HG02610 (cell line): ENCODE results near the gene FFAR1.

Source experiments
- ATAC-seq: cut with Tn5 transposase; IDR thresholded peaks from one replicate; pipeline ENCODE4 v1.9.1; 2021; ENCODE audit warnings: mild to moderate bottlenecking, moderate library complexity; ENCODE audit not compliant: unreplicated experiment

FFAR1 gene

DNA sequence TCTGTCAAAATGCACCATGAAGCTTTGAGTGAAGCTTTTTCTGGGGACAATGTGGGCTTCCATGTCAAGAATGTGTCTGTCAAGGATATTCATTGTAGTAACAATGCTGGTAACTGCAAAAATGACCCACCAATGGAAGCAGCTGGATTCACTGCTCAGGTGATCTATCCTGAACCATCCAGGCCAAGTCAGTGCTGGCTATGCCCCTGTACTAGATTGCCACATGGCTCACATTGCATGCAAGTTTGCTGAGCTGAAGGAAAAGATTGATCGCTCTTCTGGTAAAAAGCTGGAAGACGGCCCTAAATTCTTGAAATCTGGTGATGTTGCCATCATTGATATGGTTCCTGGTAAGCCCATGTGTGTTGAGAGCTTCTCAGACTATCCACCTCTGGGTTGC is 35.8 kb downstream of the FFAR1 start:
- no peak for ATAC-seq

DNA sequence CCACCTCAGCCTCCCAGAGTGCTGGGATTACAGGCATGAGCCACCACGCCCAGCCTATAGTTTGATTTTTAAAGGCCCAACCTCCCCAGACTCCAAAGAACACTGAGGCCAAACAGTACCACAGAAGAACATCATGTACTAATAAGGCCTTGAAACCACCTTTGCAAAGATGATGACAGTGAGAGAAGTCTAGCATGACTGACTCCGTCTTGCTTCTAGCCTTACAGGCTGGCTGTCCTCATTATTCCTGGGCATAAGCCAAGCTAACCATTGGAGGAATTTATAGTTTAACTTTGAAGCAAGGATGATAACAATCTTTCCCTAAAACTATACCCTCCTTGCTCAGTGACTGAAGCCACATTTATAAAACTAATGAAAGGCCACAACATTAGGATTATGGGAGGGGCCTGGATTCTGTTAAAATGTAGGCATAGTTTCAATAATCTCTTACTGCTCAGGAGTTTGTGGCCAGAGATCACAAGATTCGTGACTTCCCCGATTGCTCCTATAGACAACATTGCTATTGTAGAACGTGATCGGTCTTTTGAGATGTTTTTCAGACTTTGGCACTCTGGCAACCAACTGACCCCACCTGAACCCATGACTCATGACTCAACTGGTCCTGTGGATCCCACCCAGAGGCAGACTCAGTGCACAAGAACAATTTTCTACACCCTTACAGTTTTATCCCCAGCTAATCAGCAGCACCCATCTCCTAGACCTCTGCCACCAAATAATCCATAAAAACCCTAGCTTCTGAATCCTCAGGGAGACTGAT is 40.8 kb downstream of the FFAR1 start:
- no peak for ATAC-seq

DNA sequence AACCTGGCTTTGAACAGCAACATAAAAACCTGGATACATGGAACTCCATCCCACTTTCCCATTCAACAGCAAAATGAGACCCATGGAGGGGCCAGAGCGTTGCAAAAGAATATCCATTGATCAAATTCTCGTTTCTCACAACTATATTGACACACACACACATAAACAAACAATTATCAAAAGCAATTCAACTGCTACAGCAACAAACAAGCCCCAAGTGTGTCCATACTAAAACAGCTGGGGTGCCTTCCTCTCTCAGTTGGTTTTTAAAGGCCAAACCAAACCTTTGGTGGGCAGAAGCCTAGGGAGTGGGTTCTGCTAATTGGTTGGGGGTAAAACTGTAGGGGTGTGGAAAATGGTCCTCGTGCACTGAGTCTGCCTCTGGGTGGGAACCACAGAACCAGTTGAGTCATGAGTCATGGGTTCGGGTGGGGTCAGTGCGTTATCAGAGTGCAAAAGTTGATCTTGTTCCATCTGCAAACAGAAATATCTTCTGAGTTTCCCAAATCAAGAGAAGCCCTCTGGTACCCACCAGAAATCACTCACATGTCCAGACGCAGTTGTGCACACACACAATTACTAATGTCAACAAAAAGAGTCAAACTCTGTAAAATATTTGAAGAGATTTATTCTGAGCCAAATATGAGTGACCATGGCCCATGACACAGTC is 41.6 kb downstream of the FFAR1 start:
- no peak for ATAC-seq

DNA sequence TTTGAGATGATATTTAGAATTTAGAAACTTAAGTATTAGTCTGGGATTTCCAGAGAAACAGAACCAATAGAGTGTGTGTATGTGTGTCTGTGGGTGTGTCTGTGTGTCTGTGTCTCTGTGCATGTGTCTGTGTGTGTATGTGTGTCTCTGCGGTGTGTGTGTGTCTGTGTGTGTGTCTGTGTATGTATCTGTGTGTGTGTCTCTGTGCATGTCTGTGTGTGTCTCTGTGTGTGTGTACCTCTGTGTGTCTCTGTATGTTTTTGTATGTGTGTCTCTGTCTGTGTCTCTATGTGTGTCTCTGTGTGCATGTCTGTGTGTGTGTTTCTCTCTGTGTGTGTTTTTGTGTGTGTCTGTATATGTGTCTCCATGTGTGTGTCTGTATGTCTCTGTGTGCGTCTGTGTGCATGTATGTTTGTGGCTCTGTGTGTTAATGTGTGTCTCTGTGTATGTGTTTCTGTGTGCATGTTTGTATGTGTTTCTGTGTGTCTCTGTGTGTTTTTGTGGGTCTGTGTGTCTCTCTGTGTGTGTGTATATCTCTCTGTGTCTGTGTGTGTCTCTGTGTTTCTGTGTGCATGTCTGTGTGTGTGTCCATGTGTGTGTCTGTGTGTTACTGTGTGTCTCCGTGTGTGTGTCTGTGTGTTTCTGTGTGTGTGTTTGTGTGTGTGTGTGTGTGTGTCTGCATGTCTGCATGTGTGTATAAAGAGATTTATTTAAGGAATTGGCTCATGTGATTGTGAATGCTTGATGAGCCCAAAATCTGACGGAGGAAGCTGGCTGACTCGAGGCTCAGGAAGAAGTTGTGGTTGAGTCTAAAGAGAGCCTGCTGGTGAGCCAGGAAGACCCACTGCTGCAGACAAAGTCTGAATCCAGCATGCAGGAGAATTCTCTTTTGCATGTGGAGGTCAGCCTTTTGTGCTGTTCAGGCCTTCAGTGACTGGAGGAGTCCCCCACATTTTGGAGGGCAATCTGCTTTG is 45.3 kb downstream of the FFAR1 start:
- ATAC-seq = no peak

DNA sequence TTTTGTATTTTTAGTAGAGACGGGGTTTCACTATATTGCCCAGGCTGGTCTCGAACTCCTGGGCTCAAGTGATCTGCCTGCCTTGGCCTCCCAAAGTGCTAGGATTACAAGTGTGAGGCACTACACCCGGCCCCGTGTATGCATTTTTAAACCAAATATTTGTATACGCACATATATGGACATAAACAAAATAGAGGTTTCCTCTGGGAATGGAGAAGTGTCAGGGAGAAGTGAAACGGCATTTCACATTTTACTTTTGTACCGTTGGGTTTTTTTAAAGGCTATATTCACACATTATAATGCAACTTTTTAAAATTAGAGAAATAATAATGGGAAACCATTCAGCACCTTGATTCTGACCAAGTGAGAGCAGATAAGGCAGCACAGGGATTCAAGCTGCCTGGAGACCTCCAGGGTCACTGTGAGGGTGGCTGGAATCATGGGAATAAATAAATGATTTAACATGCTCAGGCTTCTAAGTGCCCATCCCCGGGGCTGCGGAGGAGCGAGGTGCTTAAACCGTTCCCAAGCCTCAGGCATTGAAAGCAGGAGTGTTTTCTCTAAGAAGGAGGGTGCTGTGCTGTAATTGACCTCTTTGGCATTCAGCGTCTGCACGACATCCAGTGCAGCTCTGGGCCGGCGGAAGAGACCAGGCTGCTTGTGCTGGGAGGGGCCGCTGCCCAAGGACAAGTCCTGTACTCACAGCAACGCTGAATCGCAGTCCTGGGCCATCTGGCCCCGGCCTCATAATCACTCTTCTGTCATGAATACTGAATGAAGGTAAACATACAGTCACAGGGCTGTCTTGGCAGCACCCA is 47.9 kb downstream of the FFAR1 start:
- ATAC-seq = no peak

DNA sequence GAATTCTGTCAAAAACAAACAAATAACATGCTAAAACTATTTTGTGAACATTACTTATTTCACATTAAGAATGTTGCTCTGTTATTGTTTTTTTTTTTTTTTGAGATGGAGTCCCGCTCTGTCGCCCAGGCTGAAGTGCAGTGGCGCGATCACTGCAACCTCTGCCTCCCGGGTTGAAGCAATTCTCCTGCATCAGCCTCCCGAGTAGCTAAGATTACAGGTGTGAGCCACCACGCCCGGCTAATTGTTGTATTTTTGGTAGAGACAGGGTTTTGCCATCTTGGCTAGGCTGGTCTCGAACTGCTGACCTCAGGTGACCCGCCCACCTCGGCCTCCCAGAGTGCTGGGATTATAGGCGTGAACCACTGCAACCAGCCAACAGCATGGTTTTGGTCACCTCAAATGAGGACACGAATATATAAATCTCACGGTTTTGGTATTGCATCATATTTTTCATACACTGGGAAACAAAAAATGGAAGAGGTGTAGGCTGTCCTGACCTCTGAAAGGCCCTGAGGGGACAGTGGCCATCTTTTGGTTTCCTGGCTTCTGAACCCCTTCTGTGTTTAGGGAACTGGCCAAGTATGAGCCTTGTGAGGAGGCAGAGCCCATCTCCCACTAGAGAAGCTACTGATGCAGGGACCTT is 48.7 kb downstream of the FFAR1 start:
- ATAC-seq = no peak

DNA sequence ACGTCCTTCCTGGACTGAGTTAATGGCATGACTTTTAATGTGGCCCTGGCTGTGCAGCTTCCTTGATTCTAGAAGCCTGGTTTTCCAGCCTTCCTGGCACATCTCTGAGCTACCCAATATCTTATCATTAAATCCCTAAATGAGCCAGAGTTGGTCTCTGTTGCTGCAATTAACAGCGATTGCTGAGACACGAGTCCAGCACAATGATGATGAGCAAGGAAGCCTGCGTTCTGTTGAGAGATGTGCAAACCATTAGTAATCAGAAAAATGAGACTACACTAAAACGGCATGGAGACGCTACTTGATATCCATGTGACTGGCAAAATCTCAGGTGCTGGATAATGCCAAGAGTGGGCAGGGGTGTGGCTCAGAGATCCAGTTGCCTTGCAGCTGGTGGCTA is 49.4 kb downstream of the FFAR1 start:
- ATAC-seq = no peak
